Gastrocnemius medialis (tissue), 4 donors: Measurements from ENCODE around the gene ARPC3.

Experiments
- POLR2A ChIP-seq, 2 donors: fragments of 450-650 bp; IDR thresholded peaks; one replicate each; pipeline ENCODE4 v1.6.1; 2017; ENCODE audit warnings: antibody characterized with exemption in 2 of 2, mild to moderate bottlenecking in 2 of 2, moderate library complexity in 2 of 2
- TF ChIP-seq, protein P1 (sequence below), 5 experiments: fragments of 450-650 bp in 3 of 5; fragments of 200-600 bp in 2 of 5; sonication (generic) in 2 of 5; IDR thresholded peaks in 4 of 5; conservative IDR thresholded peaks in 1 of 5; 1 replicate in 4 of 5; 2 replicates in 1 of 5; pipeline ENCODE4 v1.5.1; 2016 to 2019; ENCODE audit warnings: antibody characterized with exemption in 5 of 5, mild to moderate bottlenecking in 3 of 5, moderate library complexity in 3 of 5

- no peak for TF ChIP-seq POLR2A (IDR thresholded peaks at IDR 0.05)
- TF ChIP-seq, protein P1, sequence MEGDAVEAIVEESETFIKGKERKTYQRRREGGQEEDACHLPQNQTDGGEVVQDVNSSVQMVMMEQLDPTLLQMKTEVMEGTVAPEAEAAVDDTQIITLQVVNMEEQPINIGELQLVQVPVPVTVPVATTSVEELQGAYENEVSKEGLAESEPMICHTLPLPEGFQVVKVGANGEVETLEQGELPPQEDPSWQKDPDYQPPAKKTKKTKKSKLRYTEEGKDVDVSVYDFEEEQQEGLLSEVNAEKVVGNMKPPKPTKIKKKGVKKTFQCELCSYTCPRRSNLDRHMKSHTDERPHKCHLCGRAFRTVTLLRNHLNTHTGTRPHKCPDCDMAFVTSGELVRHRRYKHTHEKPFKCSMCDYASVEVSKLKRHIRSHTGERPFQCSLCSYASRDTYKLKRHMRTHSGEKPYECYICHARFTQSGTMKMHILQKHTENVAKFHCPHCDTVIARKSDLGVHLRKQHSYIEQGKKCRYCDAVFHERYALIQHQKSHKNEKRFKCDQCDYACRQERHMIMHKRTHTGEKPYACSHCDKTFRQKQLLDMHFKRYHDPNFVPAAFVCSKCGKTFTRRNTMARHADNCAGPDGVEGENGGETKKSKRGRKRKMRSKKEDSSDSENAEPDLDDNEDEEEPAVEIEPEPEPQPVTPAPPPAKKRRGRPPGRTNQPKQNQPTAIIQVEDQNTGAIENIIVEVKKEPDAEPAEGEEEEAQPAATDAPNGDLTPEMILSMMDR (IDR thresholded peaks at IDR 0.05 in 4 of 5, conservative IDR thresholded peaks at IDR 0.05 in 1 of 5): no peak
Observed at GRCh38 chr12:110403976-110404682, 46.0 kb downstream of the ARPC3 start.
